ENCODE data around the gene ZBTB7A. TPM values are rescaled to one million over a fixed set of nuclear protein-coding genes. Genes with fewer than 3 reads are reported as not detected.
A peak's percentile ranks its signal among the peaks of the same experiment; 100 is the strongest.

The ZBTB7A gene
- total RNA-seq, 1 donor: 42.7 TPM

- no peak overlapping the region for H2AFZ ChIP-seq (ENCODE audit: low read length)
- H3K36me3 ChIP-seq (ENCODE audit: insufficient read depth, low read length): peaks cover 4% of the 10 kb centered on the region
- peaks cover 12% of the 10 kb centered on the region for H4K20me1 ChIP-seq (ENCODE audit: insufficient read depth, low read length)
- no peaks in the 10 kb centered on the region for H3K9me3 ChIP-seq (ENCODE audit: low read depth, low read length)
- H3K4me3 ChIP-seq (ENCODE audit: insufficient read depth, low read length): no peak overlapping the region
- no peaks in the 10 kb centered on the region for H3K27me3 ChIP-seq (ENCODE audit: insufficient read depth, low read length)
- peaks cover 21% of the 10 kb centered on the region for H3K79me2 ChIP-seq (ENCODE audit: insufficient read depth, low read length)
- no peak overlapping the region for H3K27ac ChIP-seq (ENCODE audit: low read depth, low read length)
- peaks cover 11% of the 10 kb centered on the region for H3K4me1 ChIP-seq (ENCODE audit: insufficient read depth, low read length)
- TF ChIP-seq CTCF (IDR thresholded peaks at IDR 0.05; ENCODE audit: extremely low read depth, low read depth, low read length): no peak
- peak overlapping the region; percentile 66 for H3K4me2 ChIP-seq (ENCODE audit: insufficient read depth, low read length)
- no peak for DNase-seq (ENCODE audit: insufficient read length, low spot score, missing footprints)
Measured at GRCh38 chr19:4068047-4068966, 1.6 kb upstream of the ZBTB7A start.

- Histone ChIP-seq H3K4me3 (ENCODE audit: insufficient read depth, low read length) (peak overlapping the region; percentile 84), H2AFZ (ENCODE audit: low read length) (no peak overlapping the region), H3K79me2 (ENCODE audit: insufficient read depth, low read length) (peaks cover 29% of the 10 kb centered on the region), H3K4me1 (ENCODE audit: insufficient read depth, low read length) (peaks cover 15% of the 10 kb centered on the region), H3K9me3 (ENCODE audit: low read depth, low read length) (no peaks in the 10 kb centered on the region), H3K27me3 (ENCODE audit: insufficient read depth, low read length) (no peaks in the 10 kb centered on the region), H4K20me1 (ENCODE audit: insufficient read depth, low read length) (peaks cover 20% of the 10 kb centered on the region), H3K27ac (ENCODE audit: low read depth, low read length) (no peak overlapping the region), H3K36me3 (ENCODE audit: insufficient read depth, low read length) (peaks cover 7% of the 10 kb centered on the region), H3K4me2 (ENCODE audit: insufficient read depth, low read length) (peak overlapping the region; percentile 66)
- DNase-seq (ENCODE audit: insufficient read length, low spot score, missing footprints): no peak
- no peak for TF ChIP-seq CTCF (IDR thresholded peaks at IDR 0.05; ENCODE audit: extremely low read depth, low read depth, low read length)
Measured at GRCh38 chr19:4067396-4068046, 822 bp upstream of the ZBTB7A start.

GRCh38 chr19:4066176-4066606, 508 bp downstream of the ZBTB7A start:
- Histone ChIP-seq H3K36me3 (ENCODE audit: insufficient read depth, low read length) (peaks cover 15% of the 10 kb centered on the region), H3K27ac (ENCODE audit: low read depth, low read length) (no peak overlapping the region), H3K27me3 (ENCODE audit: insufficient read depth, low read length) (no peaks in the 10 kb centered on the region), H3K9me3 (ENCODE audit: low read depth, low read length) (no peaks in the 10 kb centered on the region), H3K4me2 (ENCODE audit: insufficient read depth, low read length) (peak overlapping the region; percentile 55), H2AFZ (ENCODE audit: low read length) (no peak overlapping the region), H4K20me1 (ENCODE audit: insufficient read depth, low read length) (peaks cover 31% of the 10 kb centered on the region), H3K79me2 (ENCODE audit: insufficient read depth, low read length) (peaks cover 42% of the 10 kb centered on the region), H3K4me1 (ENCODE audit: insufficient read depth, low read length) (peaks cover 27% of the 10 kb centered on the region), H3K4me3 (ENCODE audit: insufficient read depth, low read length) (peak overlapping the region; percentile 84)
- TF ChIP-seq CTCF (IDR thresholded peaks at IDR 0.05; ENCODE audit: extremely low read depth, low read depth, low read length): no peak
- no peak for DNase-seq (ENCODE audit: insufficient read length, low spot score, missing footprints)
